HFF-Myc (cell line): ENCODE results near the gene CEP20.
A peak's percentile ranks its signal among the peaks of the same experiment; 100 is the strongest.

ENCODE experiments used
- DNase-seq: peaks from one replicate; pipeline ENCODE4 v3.0.0-alpha.2; 2011; ENCODE audit warnings: low read depth; ENCODE audit errors: extremely low read depth
- H3K4me3 ChIP-seq: replicated peaks from 2 replicates; pipeline ENCODE4 v1.5.1; 2011; ENCODE audit warnings: low read depth, mild to moderate bottlenecking, control low read depth, low read length
- CTCF ChIP-seq: IDR thresholded peaks from 2 replicates; pipeline ENCODE4 v1.5.1; 2012; ENCODE audit warnings: mild to moderate bottlenecking, low read depth, low read length, control low read depth; ENCODE audit errors: missing control alignments

The CEP20 gene

GRCh38 chr16:15861996-15862395, 26.4 kb downstream of the CEP20 start:
- no peak overlapping the region for H3K4me3 ChIP-seq
- TF ChIP-seq CTCF: no peak
- DNase-seq: no peak

- no peak for TF ChIP-seq CTCF
- DNase-seq: no peak
- no peak overlapping the region for H3K4me3 ChIP-seq
Observed at GRCh38 chr16:15858921-15859668, 29.3 kb downstream of the CEP20 start.

GRCh38 chr16:15857724-15858560, 30.5 kb downstream of the CEP20 start:
- no peak for DNase-seq
- peak overlapping the region; percentile 19 for H3K4me3 ChIP-seq
- no peak for TF ChIP-seq CTCF

GRCh38 chr16:15856901-15857698, 31.3 kb downstream of the CEP20 start, which contains the start of gene MYH11:
Gene MYH11, minus strand, starts transcription at chr16:15857028. Its CDS starts 18,776 bp downstream, at chr16:15838252.
- no peak for DNase-seq
- peak within 1 kb of the TSS; percentile 19 for H3K4me3 ChIP-seq
- no peak for TF ChIP-seq CTCF

GRCh38 chr16:15856182-15856581, 32.2 kb downstream of the CEP20 start:
- no peak for DNase-seq
- no peak overlapping the region for H3K4me3 ChIP-seq
- no peak for TF ChIP-seq CTCF

- TF ChIP-seq CTCF: no peak
- DNase-seq: no peak
Observed at GRCh38 chr16:15855704-15856003, 32.7 kb downstream of the CEP20 start.

More at GRCh38 chr16:15855704-15856003, 32.7 kb downstream of the CEP20 start:
- H3K4me3 ChIP-seq: no peak overlapping the region
